ENCODE results near the gene ALDH1L1.

Gene ALDH1L1

DNA sequence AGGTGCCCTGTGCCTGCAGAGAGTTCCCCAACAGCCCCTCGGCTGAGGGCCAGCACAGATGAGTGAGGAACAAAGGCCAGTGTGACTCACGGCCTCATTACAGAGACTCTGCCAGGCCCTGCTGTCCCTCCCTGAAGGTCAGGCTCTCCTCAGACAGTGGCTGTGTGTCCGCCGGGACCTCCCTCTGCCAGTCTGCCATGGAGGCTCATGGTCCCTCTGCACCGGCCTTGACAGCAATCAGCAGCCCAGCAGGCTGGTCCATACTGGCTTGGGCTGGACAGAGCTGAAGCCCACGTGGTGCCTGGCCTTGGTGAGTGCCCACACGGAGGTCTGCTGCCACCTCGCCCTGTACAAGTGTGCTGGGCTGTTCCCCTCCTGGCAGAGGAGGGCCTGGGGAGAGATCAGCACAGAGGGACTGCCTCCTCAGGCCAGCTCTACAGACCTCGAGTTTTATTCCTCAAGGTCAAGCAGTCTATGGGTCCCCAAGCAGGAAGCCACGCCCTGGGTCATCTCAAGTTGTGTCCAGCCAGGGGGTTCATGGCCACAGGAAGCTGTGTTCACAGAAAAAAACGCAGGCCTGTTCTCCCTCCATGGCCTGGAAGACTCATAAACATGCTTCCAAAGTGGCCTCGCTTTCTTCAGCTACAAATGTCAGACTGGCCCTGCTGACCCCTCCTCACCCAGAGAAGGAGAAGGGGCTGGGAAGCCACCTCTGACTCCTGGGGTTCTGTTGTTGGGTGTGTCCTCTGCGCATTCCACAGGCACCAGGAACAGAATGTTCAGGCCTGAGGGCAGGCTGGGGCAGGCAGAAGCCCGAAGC, 123.5 kb downstream of the ALDH1L1 start:
- DNase-seq, result peak in 15 of 58 donors; percentile 12 to 82 (median 37)

DNA sequence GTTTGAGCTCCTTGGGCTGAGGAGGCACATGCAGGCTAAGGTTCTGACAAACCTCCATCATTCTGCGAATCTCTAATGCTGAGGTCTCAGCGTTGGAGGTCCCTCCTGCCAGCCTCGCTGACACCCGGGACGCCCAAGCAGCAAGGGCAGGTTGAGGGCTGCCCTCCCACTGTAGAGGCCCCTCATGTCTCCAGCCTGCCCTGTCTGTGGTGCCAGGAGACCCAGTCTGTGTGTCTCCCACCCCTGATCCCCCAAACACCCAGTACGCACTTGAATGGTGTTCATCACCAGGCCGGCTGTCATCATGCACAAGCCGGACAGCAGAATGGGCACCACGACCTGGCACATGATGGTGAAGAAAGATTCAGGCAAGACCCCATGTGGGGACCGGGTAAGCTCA, 124.3 kb downstream of the ALDH1L1 start:
- DNase-seq, result no peak

DNA sequence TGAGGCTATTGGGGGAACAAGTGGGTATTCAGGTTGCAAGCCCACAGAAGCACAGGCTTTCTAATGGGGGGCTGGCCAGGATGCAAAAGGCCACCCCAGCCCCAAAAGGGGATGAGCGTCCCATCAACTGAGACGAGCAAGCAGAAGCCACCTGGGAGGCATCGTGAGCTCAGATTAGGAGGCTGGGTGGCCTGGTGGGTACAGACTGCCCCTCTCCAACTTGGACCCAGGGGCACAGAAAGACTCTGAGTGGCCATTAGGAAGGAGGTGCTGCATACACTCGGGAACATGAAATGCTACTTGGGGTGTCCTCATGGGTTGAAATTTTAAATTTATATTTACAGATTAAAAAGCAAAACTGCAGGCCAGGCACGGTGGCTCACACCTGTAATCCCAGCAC, 125.5 kb downstream of the ALDH1L1 start:
- no peak for DNase-seq

DNA sequence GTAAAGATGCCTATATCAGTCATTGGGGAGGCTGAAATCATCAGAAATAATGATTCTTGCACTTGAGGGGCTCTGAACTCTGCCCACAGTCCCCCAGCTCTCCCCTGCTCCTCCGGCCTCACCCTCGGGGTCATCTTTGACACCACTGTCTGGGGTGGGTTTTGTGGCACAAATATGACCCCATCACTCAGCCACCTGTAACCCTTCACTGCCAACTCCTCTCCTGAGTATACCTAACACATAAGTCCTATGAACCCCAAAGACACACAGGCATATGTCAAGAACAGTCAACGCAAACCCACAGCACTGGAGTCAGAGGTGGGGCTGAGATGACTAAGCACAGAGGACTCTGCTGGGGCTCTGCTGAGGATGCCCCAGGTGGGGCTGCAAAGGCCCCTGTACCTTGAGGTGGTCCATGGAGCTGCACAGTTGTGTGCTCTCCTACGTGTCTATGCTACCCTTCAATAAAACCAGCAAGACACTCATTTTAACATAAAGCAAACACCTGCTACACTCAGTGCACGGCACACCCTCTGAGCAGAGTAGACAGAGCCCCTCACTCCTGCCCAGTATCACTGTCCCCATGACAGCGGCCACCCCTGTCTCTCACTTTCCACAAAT, 126.3 kb downstream of the ALDH1L1 start:
- no peak for DNase-seq
